HL-60 (cell line): Measurements from ENCODE around the gene RPL13.

Experiments
- GABPA ChIP-seq: IDR thresholded peaks from 2 replicates; pipeline ENCODE4 v1.6.1; 2012; ENCODE audit warnings: low read depth
- POLR2AphosphoS5 ChIP-seq: IDR thresholded peaks from 2 replicates; pipeline ENCODE4 v1.6.1; 2012; ENCODE audit warnings: low read depth
- TF ChIP-seq, protein P1 (sequence below): IDR thresholded peaks from one replicate; pipeline ENCODE4 v1.5.1; 2011; ENCODE audit warnings: low read length, control low read depth, inconsistent platforms; ENCODE audit not compliant: insufficient read depth

DNA sequence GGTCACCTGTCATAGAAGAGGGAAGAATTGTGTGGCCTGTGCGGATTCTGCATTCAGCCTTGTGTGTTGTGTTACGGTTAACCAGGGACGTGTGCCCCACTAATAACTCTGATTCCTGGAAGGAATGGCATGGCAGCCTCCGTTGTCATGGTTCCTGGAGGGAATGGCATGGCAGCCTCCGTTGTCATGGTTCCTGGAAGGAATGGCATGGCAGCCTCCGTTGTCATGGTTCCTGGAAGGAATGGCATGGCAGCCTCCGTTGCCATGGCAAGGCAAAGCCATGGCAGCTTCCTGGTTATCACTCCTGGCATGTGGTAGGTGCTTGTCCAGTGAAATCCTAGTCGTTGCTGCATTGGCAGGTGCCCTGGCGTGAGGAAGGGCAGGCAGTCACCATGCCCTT, 43.4 kb upstream of the RPL13 start:
- TF ChIP-seq, protein P1, sequence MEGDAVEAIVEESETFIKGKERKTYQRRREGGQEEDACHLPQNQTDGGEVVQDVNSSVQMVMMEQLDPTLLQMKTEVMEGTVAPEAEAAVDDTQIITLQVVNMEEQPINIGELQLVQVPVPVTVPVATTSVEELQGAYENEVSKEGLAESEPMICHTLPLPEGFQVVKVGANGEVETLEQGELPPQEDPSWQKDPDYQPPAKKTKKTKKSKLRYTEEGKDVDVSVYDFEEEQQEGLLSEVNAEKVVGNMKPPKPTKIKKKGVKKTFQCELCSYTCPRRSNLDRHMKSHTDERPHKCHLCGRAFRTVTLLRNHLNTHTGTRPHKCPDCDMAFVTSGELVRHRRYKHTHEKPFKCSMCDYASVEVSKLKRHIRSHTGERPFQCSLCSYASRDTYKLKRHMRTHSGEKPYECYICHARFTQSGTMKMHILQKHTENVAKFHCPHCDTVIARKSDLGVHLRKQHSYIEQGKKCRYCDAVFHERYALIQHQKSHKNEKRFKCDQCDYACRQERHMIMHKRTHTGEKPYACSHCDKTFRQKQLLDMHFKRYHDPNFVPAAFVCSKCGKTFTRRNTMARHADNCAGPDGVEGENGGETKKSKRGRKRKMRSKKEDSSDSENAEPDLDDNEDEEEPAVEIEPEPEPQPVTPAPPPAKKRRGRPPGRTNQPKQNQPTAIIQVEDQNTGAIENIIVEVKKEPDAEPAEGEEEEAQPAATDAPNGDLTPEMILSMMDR: no peak
- TF ChIP-seq POLR2AphosphoS5 (no peak), GABPA (no peak)
